HepG2 (cell line): Measurements from ENCODE around the gene TPPP3. TPM values are rescaled to one million over a fixed set of nuclear protein-coding genes. Genes with fewer than 3 reads are reported as not detected.

Experiments
- ATAC-seq: fragments of 200-7000 bp; cut with Tn5 transposase; 3 replicates; pipeline ENCODE4 v1.9.1; 2020; ENCODE audit warnings: mild to moderate bottlenecking, moderate library complexity
- BruUV-seq: library from RNA; stranded (reverse); fragments of 400-500 nt; replicated peaks from 2 replicates; lab custom pipeline; 2021; lab: Mats Ljungman, UMichigan
- CTCF ChIA-PET: fragments of 300-600 bp; formaldehyde crosslinking; extraction: SDS; loops from one replicate; lab custom pipeline; 2021; ENCODE audit warnings: low total read pairs, inconsistent platforms, low intra/inter-chr PET ratio; lab: Yijun Ruan, JAX
- POLR2A ChIA-PET: fragments of 350-600 bp; sonication (Branson Sonifier 250); formaldehyde crosslinking; loops from one replicate; lab custom pipeline; 2020; ENCODE audit warnings: antibody characterized with exemption, inconsistent platforms; lab: Yijun Ruan, JAX
- DNase-seq: peaks from one replicate; pipeline ENCODE4 v3.0.0-alpha.2; 2015; ENCODE audit warnings: low spot score
- FAIRE-seq: peaks from 3 replicates; lab custom pipeline; 2011; peaks lifted over from hg19 to GRCh38; lab: Jason Lieb, UNC
- H2AFZ ChIP-seq: one replicate; pipeline ENCODE4 v1.6.1; 2011; ENCODE audit warnings: low read length, inconsistent platforms
- H3K27ac ChIP-seq: fragments of 300-600 bp; 3 replicates; pipeline ENCODE4 v1.8.0; 2011; ENCODE audit warnings: mixed run types, mild to moderate bottlenecking, mixed read lengths, low read length, inconsistent platforms; ENCODE audit not compliant: insufficient read depth; ENCODE audit errors: extremely low read length
- H3K27me3 ChIP-seq, 2 experiments: fragments of 200-600 bp in 1 of 2; 2 replicates in 1 of 2; 3 replicates in 1 of 2; pipeline versions ENCODE4 v1.6.0 to v1.8.0; 2011; ENCODE audit warnings: low read length in 2 of 2, mild to moderate bottlenecking in 2 of 2, moderate library complexity in 2 of 2, inconsistent platforms in 1 of 2; ENCODE audit not compliant: insufficient read depth in 2 of 2, control insufficient read depth in 1 of 2
- H3K36me3 ChIP-seq, 2 experiments: fragments of 200-600 bp in 1 of 2; replicated peaks in 1 of 2; 2 replicates in 1 of 2; 3 replicates in 1 of 2; pipeline versions ENCODE4 v1.5.1 to v1.8.0; 2011; ENCODE audit warnings: low read length in 2 of 2, inconsistent platforms in 1 of 2; ENCODE audit not compliant: insufficient read depth in 2 of 2, control insufficient read depth in 1 of 2
- H3K4me1 ChIP-seq: 2 replicates; pipeline ENCODE4 v1.5.1; 2012; ENCODE audit warnings: low read length, inconsistent platforms; ENCODE audit not compliant: insufficient read depth
- H3K4me2 ChIP-seq: 2 replicates; pipeline ENCODE4 v1.6.0; 2011; ENCODE audit warnings: low read depth, low read length, inconsistent platforms
- H3K4me3 ChIP-seq, 3 experiments: fragments of 200-600 bp in 1 of 3; sonication (generic), shearing (Covaris generic) in 1 of 3; replicated peaks in 1 of 3; 2 replicates each; pipeline ENCODE4 v1.5.1; 2011 to 2016; ENCODE audit warnings: low read length in 3 of 3, inconsistent platforms in 2 of 3, low read depth in 2 of 3, mild to moderate bottlenecking in 2 of 3, control low read depth in 1 of 3, mixed read lengths in 1 of 3; ENCODE audit not compliant: insufficient read depth in 1 of 3
- H3K79me2 ChIP-seq: one replicate; pipeline ENCODE4 v1.6.1; 2011; ENCODE audit warnings: low read length, inconsistent platforms; ENCODE audit not compliant: insufficient read depth
- H3K9ac ChIP-seq: 2 replicates; pipeline ENCODE4 v1.6.0; 2011; ENCODE audit warnings: mild to moderate bottlenecking, low read depth, low read length, inconsistent platforms; ENCODE audit not compliant: insufficient read depth
- H3K9me3 ChIP-seq: 2 replicates; pipeline ENCODE4 v1.5.1; 2012; ENCODE audit warnings: mild to moderate bottlenecking, low read length
- H4K20me1 ChIP-seq: 2 replicates; pipeline ENCODE4 v1.6.0; 2011; ENCODE audit warnings: inconsistent platforms, mild to moderate bottlenecking, low read length, moderate library complexity; ENCODE audit not compliant: insufficient read depth
- CREM ChIP-seq, 2 experiments: sonication (generic) in 1 of 2; formaldehyde crosslinking in 1 of 2; IDR thresholded peaks; 2 replicates each; pipeline versions ENCODE4 v1.4.0 to v1.6.1; 2016 to 2020; ENCODE audit warnings: antibody characterized with exemption in 1 of 2, mild to moderate bottlenecking in 1 of 2, missing genetic modification reagents in 1 of 2
- DMAP1 ChIP-seq: IDR thresholded peaks from 2 replicates; pipeline ENCODE4 v1.6.1; 2016
- FOXC1 ChIP-seq: sonication (generic); formaldehyde crosslinking; IDR thresholded peaks from 2 replicates; pipeline ENCODE4 v1.8.0; 2022; ENCODE audit warnings: mild to moderate bottlenecking, missing genetic modification reagents, borderline replicate concordance
- MAZ ChIP-seq, 2 experiments: sonication (generic) in 1 of 2; formaldehyde crosslinking in 1 of 2; IDR thresholded peaks; 2 replicates each; pipeline versions ENCODE4 v1.5.0 to v1.6.1; 2012 to 2020; ENCODE audit warnings: low read depth in 2 of 2, mild to moderate bottlenecking in 2 of 2, borderline replicate concordance in 1 of 2, improper control_type of control experiment in 1 of 2, low read length in 1 of 2, missing genetic modification reagents in 1 of 2, moderate library complexity in 1 of 2
- MIXL1 ChIP-seq: IDR thresholded peaks from 2 replicates; pipeline ENCODE4 v1.6.1; 2016
- MXI1 ChIP-seq: IDR thresholded peaks from 3 replicates; pipeline ENCODE4 v1.6.1; 2012; ENCODE audit warnings: low read depth, low read length, inconsistent platforms, borderline replicate concordance
- RXRA ChIP-seq: sonication (generic); formaldehyde crosslinking; IDR thresholded peaks from 2 replicates; pipeline ENCODE4 v1.5.1; 2020; ENCODE audit warnings: missing genetic modification reagents
- SRF ChIP-seq: IDR thresholded peaks from 2 replicates; pipeline ENCODE4 v1.6.1; 2011; ENCODE audit warnings: mild to moderate bottlenecking, low read depth, low read length, moderate library complexity
- ZNF557 ChIP-seq: sonication (generic); formaldehyde crosslinking; IDR thresholded peaks from 2 replicates; pipeline ENCODE4 v1.4.0; 2020; ENCODE audit warnings: missing genetic modification reagents
- ZNF709 ChIP-seq: sonication (generic); formaldehyde crosslinking; IDR thresholded peaks from 2 replicates; pipeline ENCODE4 v1.5.0; 2020; ENCODE audit warnings: mild to moderate bottlenecking, missing genetic modification reagents
- ZNF788 ChIP-seq: sonication (generic); formaldehyde crosslinking; IDR thresholded peaks from 2 replicates; pipeline ENCODE4 v1.5.0; 2020; ENCODE audit warnings: mild to moderate bottlenecking, missing genetic modification reagents, borderline replicate concordance
- ZSCAN9 ChIP-seq: IDR thresholded peaks from 2 replicates; pipeline ENCODE4 v1.6.1; 2016; ENCODE audit warnings: borderline replicate concordance
- WGBS: methylation state at CpG from one replicate; pipeline ENCODE4 v1.1.6; 2017; ENCODE audit warnings: low lambda C conversion rate; 5-methylcytosine and 5-hydroxymethylcytosine counted together
- in situ Hi-C: cut with HindIII; loops from 2 replicates; pipeline ENCODE4 v1.10.0; 2017; ENCODE audit warnings: low pct_unique_long_range_greater_than_20kb; ENCODE audit not compliant: extremely low pct_ligation_motif_present
- intact Hi-C: fragments of 100-400 bp; cut with micrococcal nuclease; formaldehyde crosslinking; loops from one replicate; pipeline ENCODE4 v1.10.0; 2022; ENCODE audit not compliant: unreplicated experiment
- polyA plus RNA-seq, 8 experiments: library from polyadenylated mRNA; depleted of rRNA in 3 of 8; stranded (reverse) in 7 of 8; unstranded in 1 of 8; fragments of >200 nt; fragmentation: Illumina TruSeq in 4 of 8; extraction: Trizol in 4 of 8; gene quantifications; 2 replicates each; pipeline versions ENCODE4 v1.2.1 to v1.2.3, GENCODE V29; 2011 to 2016; ENCODE audit warnings: low read depth in 4 of 8, missing spikeins in 1 of 8, mixed read lengths in 1 of 8; ENCODE audit not compliant: insufficient read depth in 1 of 8
- total RNA-seq, 5 experiments: library from RNA; depleted of rRNA; stranded (reverse); fragments of >200 nt; fragmentation: Illumina TruSeq; extraction: Trizol; gene quantifications; 2 replicates each; pipeline ENCODE4 v1.2.3, GENCODE V29; 2016; ENCODE audit warnings: low read depth in 1 of 5
- TF ChIP-seq, protein P1 (sequence below): sonication (generic); formaldehyde crosslinking; IDR thresholded peaks from 2 replicates; pipeline ENCODE4 v1.8.0; 2022; ENCODE audit warnings: mild to moderate bottlenecking, missing genetic modification reagents, borderline replicate concordance
- TF ChIP-seq, protein P2 (sequence below): sonication (generic); formaldehyde crosslinking; IDR thresholded peaks from 2 replicates; pipeline ENCODE4 v1.8.0; 2022; ENCODE audit warnings: low read depth, missing genetic modification reagents
- TF ChIP-seq, protein P3 (sequence below): sonication (generic); formaldehyde crosslinking; IDR thresholded peaks from 2 replicates; pipeline ENCODE4 v1.5.0; 2020; ENCODE audit warnings: mild to moderate bottlenecking, missing genetic modification reagents, borderline replicate concordance

TPPP3 gene
- total and polyA plus RNA-seq, 2 of the 13 experiments (the other 11 are each of a cell fraction or from before 2014, with no cell fraction given): 0.16 to 0.44 TPM

GRCh38 chr16:67429053-67429798 is 35.9 kb upstream of the TPPP3 start:
- FAIRE-seq (peak; percentile 95), ATAC-seq (peak; percentile 36), DNase-seq (peak; percentile 79)
- Histone ChIP-seq H4K20me1 (no peaks in the 10 kb centered on the region), H3K9me3 (no peaks in the 10 kb centered on the region), H3K4me2 (peak overlapping the region; percentile 88), H3K79me2 (no peaks in the 10 kb centered on the region), H3K27me3 (peaks cover 4 to 26% of the 10 kb centered on the region in 2 experiments; a peak in 4 of 5 replicates), H3K27ac (peak overlapping the region; percentile 89), H3K4me3 (peak overlapping the region; percentile 67 to 78 (median 67); a peak in 4 of 6 replicates), H2AFZ (no peak overlapping the region), H3K4me1 (peaks cover 55% of the 10 kb centered on the region), H3K36me3 (no peaks in the 10 kb centered on the region), H3K9ac (peak overlapping the region; percentile 76)
- ChIA-PET POLR2A (interaction anchor here (1.2 to 3.1 kb wide), 7 partner anchors 11 to 169 kb away, joined by 3 to 39 read pairs (median 7); partner anchors contain the start of gene ATP6V0D1), CTCF (interaction anchor here (1.6 to 6.5 kb wide), 3 partner anchors 18 to 37 kb away, joined by 6 to 98 read pairs (median 56); no protein-coding TSS in a partner anchor)
- no TSS peak for BruUV-seq
- intact Hi-C loops: loop anchor here (5.0 kb wide), 1 partner anchor 53 kb away; the partner anchor contains the start of genes AGRP and ATP6V0D1
- WGBS: 48% methylated on average over 2 of the region's 3 CpGs
- in situ Hi-C loops: no loop called here
- TF ChIP-seq FOXC1 (CRISPR knock-in tag) (0 out of 2 replicates have a peak, but pooled peaks have one; percentile 34), RXRA (CRISPR knock-in tag) (peak; percentile 69; the same call in 1 of the 2 replicates), ZSCAN9 (CRISPR knock-in tag) (0 out of 2 replicates have a peak, but pooled peaks have one; percentile 5), DMAP1 (CRISPR knock-in tag) (peak; percentile 19; the same call in 1 of the 2 replicates), ZNF788 (CRISPR knock-in tag) (peak; percentile 80; the same call in 1 of the 2 replicates), ZNF709 (CRISPR knock-in tag) (no peak), MAZ (IDR thresholded peaks at IDR 0.05; ENCODE audit: borderline replicate concordance, low read depth, low read length) (no peak), MAZ (CRISPR knock-in tag; IDR thresholded peaks at IDR 0.05; ENCODE audit: low read depth) (0 out of 2 replicates have a peak, but pooled peaks have one; percentile 17), ZNF557 (no peak), MXI1 (0 out of 3 replicates have a peak, but pooled peaks have one; percentile 29), SRF (no peak), CREM (IDR thresholded peaks at IDR 0.05) (no peak), CREM (CRISPR knock-in tag; IDR thresholded peaks at IDR 0.05) (no peak), MIXL1 (no peak)
- TF ChIP-seq, protein P1, sequence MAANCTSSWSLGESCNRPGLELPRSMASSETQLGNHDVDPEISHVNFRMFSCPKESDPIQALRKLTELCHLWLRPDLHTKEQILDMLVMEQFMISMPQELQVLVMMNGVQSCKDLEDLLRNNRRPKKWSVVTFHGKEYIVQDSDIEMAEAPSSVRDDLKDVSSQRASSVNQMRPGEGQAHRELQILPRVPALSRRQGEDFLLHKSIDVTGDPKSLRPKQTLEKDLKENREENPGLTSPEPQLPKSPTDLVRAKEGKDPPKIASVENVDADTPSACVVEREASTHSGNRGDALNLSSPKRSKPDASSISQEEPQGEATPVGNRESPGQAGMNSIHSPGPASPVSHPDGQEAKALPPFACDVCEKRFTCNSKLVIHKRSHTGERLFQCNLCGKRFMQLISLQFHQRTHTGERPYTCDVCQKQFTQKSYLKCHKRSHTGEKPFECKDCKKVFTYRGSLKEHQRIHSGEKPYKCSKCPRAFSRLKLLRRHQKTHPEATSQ (CRISPR knock-in tag): no peak
- TF ChIP-seq, protein P2, sequence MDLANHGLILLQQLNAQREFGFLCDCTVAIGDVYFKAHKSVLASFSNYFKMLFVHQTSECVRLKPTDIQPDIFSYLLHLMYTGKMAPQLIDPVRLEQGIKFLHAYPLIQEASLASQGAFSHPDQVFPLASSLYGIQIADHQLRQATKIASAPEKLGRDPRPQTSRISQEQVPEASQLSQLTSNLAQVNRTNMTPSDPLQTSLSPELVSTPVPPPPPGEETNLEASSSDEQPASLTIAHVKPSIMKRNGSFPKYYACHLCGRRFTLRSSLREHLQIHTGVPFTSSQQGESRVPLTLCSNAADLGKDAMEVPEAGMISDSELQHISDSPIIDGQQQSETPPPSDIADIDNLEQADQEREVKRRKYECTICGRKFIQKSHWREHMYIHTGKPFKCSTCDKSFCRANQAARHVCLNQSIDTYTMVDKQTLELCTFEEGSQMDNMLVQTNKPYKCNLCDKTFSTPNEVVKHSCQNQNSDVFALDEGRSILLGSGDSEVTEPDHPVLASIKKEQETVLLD (CRISPR knock-in tag): no peak
- TF ChIP-seq, protein P3, sequence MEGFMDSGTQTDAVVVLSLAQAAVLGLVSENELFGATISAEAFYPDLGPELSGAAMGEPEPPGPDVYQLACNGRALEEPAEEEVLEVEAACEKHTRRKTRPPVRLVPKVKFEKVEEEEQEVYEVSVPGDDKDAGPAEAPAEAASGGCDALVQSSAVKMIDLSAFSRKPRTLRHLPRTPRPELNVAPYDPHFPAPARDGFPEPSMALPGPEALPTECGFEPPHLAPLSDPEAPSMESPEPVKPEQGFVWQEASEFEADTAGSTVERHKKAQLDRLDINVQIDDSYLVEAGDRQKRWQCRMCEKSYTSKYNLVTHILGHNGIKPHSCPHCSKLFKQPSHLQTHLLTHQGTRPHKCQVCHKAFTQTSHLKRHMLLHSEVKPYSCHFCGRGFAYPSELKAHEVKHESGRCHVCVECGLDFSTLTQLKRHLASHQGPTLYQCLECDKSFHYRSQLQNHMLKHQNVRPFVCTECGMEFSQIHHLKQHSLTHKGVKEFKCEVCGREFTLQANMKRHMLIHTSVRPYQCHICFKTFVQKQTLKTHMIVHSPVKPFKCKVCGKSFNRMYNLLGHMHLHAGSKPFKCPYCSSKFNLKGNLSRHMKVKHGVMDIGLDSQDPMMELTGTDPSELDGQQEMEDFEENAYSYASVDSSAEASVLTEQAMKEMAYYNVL: peak; percentile 30; the same call in 1 of the 2 replicates
